OCI-LY1 (cell line): ENCODE data around the gene RTKN2.

Experiments used
- EZH2 ChIP-seq: fragments of 200-600 bp; sonication (generic), shearing (Covaris generic); IDR thresholded peaks from 2 replicates; pipeline ENCODE4 v1.8.0; 2017; ENCODE audit warnings: borderline replicate concordance, mixed run types, mild to moderate bottlenecking, antibody characterized with exemption, low read length, moderate library complexity, mixed read lengths
- TF ChIP-seq, protein P1 (sequence below): fragments of 200-600 bp; sonication (generic), shearing (Covaris generic); IDR thresholded peaks from 2 replicates; pipeline ENCODE4 v1.5.1; 2017; ENCODE audit warnings: mild to moderate bottlenecking, antibody characterized with exemption, low read length, moderate library complexity, mixed read lengths

DNA sequence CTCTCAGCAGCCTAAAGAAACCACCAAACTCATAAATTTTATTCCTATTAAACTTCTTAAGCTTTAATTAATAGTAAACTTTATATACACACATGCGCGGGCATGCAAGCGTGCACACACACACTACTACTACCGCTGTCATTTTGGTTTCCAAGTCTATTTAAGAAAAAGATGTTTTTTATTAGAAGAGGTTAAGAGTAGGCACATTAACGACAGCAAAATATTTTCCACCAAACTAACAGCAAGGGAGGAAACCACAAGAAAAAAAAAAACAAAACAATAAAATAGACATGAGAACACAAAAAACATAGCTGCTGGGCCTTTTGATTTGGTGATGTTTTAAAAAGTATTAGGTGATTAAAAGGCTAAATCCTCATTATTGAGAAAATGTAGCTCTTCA is 28.6 kb downstream of the RTKN2 start:
- TF ChIP-seq, protein P1, sequence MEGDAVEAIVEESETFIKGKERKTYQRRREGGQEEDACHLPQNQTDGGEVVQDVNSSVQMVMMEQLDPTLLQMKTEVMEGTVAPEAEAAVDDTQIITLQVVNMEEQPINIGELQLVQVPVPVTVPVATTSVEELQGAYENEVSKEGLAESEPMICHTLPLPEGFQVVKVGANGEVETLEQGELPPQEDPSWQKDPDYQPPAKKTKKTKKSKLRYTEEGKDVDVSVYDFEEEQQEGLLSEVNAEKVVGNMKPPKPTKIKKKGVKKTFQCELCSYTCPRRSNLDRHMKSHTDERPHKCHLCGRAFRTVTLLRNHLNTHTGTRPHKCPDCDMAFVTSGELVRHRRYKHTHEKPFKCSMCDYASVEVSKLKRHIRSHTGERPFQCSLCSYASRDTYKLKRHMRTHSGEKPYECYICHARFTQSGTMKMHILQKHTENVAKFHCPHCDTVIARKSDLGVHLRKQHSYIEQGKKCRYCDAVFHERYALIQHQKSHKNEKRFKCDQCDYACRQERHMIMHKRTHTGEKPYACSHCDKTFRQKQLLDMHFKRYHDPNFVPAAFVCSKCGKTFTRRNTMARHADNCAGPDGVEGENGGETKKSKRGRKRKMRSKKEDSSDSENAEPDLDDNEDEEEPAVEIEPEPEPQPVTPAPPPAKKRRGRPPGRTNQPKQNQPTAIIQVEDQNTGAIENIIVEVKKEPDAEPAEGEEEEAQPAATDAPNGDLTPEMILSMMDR = no peak
- TF ChIP-seq EZH2 = no peak
